ENCODE measurements around the gene DAAM2.

DNA sequence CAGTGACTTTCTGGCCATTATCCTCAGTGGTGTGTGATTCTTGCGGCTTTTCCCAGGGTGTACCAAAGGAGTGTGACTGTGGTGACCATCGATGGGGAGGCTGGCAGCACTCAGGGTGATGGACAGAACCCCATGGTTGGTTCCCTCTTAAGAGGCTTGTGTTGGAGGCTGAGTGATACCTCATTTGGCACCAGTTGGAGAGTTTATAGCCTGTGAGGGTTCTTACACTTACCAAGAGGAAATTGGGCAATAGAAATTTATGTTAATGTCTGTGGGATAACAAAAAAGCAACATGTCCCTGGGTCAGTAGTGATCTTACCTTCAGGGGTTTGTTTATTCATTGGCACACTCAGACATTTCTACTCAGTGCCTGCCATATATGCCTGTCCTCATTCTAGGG is 37.2 kb downstream of the DAAM2 start:
- TF ChIP-seq POLR2A (IDR thresholded peaks at IDR 0.05; ENCODE audit: low read length), result no peak
- no peak for TF ChIP-seq GATA1 (IDR thresholded peaks at IDR 0.05; ENCODE audit: low read depth, low read length)
